Esophagus muscularis mucosa (tissue), 4 donors: ENCODE measurements around the gene DNER. TPM values are rescaled to one million over a fixed set of nuclear protein-coding genes. Genes with fewer than 3 reads are reported as not detected.

Experiments used
- DNase-seq: peaks from one replicate; pipeline ENCODE4 v3.0.0-alpha.2; 2017; ENCODE audit errors: extremely low spot score
- H3K27ac ChIP-seq, 4 donors: fragments of 200-600 bp; sonication (generic); replicated peaks in 1 of 4; 1 replicate in 3 of 4; 2 replicates in 1 of 4; pipeline ENCODE4 v1.5.1; 2016 to 2019; ENCODE audit warnings: mild to moderate bottlenecking in 1 of 4
- H3K27me3 ChIP-seq, 4 donors: fragments of 200-600 bp; sonication (generic); one replicate each; pipeline versions ENCODE4 v1.5.1 to v1.6.0; 2016 to 2019
- H3K36me3 ChIP-seq, 4 donors: fragments of 200-600 bp; sonication (generic); one replicate each; pipeline ENCODE4 v1.5.1; 2016 to 2019
- H3K4me1 ChIP-seq, 4 donors: fragments of 200-600 bp; sonication (generic); one replicate each; pipeline ENCODE4 v1.5.1; 2016 to 2019
- H3K4me3 ChIP-seq, 4 donors: fragments of 200-600 bp; sonication (generic); 1 replicate in 2 of 4; 2 replicates in 2 of 4; pipeline ENCODE4 v1.5.1; 2016 to 2019; ENCODE audit warnings: mild to moderate bottlenecking in 4 of 4, moderate library complexity in 1 of 4
- H3K9me3 ChIP-seq, 4 donors: fragments of 200-600 bp; sonication (generic); 1 replicate in 3 of 4; 2 replicates in 1 of 4; pipeline ENCODE4 v1.5.1; 2016 to 2019
- CTCF ChIP-seq, 3 experiments: fragments of 200-600 bp in 2 of 3; fragments of 450-650 bp in 1 of 3; sonication (generic) in 2 of 3; IDR thresholded peaks; one replicate each; pipeline ENCODE4 v1.5.1; 2017 to 2019; ENCODE audit warnings: antibody characterized with exemption in 3 of 3, mild to moderate bottlenecking in 2 of 3, moderate library complexity in 1 of 3
- EP300 ChIP-seq: sonication (generic); formaldehyde crosslinking; IDR thresholded peaks from one replicate; pipeline ENCODE4 v1.6.1; 2017; ENCODE audit warnings: antibody characterized with exemption
- POLR2A ChIP-seq: fragments of 450-650 bp; IDR thresholded peaks from one replicate; pipeline ENCODE4 v1.6.1; 2017; ENCODE audit warnings: antibody characterized with exemption, moderate library complexity, mild to moderate bottlenecking, low read depth
- POLR2AphosphoS5 ChIP-seq, 2 donors: sonication (generic); formaldehyde crosslinking; IDR thresholded peaks; one replicate each; pipeline ENCODE4 v1.6.1; 2017; ENCODE audit warnings: antibody characterized with exemption in 2 of 2
- WGBS: methylation state at CpG from one replicate; pipeline ENCODE4 v1.1.5; 2018; 5-methylcytosine and 5-hydroxymethylcytosine counted together
- intact Hi-C: fragments of 100-400 bp; cut with DNase I; formaldehyde crosslinking; loops from one replicate; pipeline ENCODE4 v1.15.1; 2023
- total RNA-seq, 4 donors: library from RNA; depleted of rRNA; stranded (reverse); fragments of >200 nt; gene quantifications; one replicate each; pipeline versions ENCODE4 v1.1.0 to v1.2.1, GENCODE V29; 2016

Gene DNER
- total RNA-seq, 4 donors from 2014 or later = 2.9 to 5.3 (median 4.6) TPM

DNA sequence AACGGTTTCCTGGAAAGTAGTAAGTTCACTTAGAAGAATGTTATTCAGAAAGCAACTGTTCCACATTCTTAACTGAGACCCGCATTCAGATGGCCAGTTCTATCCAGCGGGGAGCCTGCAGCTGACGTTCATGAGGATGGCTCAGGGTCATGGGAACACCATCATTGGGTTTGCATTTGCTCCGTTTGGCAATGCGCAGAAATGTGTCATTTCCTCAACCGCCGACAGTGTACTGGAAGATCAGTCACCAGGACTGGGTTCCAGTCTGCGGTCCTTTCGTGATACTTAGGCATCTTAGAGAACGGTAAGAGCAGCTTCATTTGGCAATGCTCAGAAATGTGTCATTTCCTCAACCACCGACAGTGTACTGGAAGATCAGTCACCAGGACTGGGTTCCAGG, 104.0 kb downstream of the DNER start:
- 88% methylated on average over 12 of the region's 12 CpGs for WGBS
- no peak overlapping the region for H3K4me3 ChIP-seq
- DNase-seq = peak; percentile 75
- no peaks in the 10 kb centered on the region for H3K4me1 ChIP-seq
- no peak for TF ChIP-seq EP300
- no peak for TF ChIP-seq POLR2AphosphoS5 (IDR thresholded peaks at IDR 0.05)
- no peak for TF ChIP-seq POLR2A
- TF ChIP-seq CTCF (IDR thresholded peaks at IDR 0.05) = no peak
- H3K27ac ChIP-seq = no peak overlapping the region
- intact Hi-C loops = no loop called here
- H3K9me3 ChIP-seq = no peaks in the 10 kb centered on the region
- H3K27me3 ChIP-seq = no peaks in the 10 kb centered on the region
- no peaks in the 10 kb centered on the region for H3K36me3 ChIP-seq

DNA sequence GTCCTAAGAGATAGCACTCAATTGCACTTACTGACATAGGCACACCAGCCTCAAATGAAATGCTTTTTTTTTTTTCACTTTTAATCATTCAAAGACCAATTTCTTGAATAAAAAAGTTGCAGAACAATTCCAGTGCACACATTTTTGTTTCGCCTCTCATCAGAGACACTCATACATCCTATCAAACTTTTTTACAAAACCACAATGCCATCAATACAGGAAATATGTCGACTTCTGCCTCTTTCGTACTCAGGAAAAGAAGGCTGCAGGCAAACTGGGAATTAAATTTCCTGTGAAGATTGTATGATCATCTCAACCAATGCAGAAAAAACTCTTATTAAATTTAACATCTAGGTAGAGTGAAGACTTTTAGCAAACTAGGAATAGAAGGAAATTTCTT, 112.4 kb downstream of the DNER start:
- no peaks in the 10 kb centered on the region for H3K9me3 ChIP-seq
- no peak for DNase-seq
- H3K4me1 ChIP-seq = no peaks in the 10 kb centered on the region
- WGBS = 77% methylated on average over 3 of the region's 3 CpGs
- no peak overlapping the region for H3K4me3 ChIP-seq
- no peak overlapping the region for H3K27ac ChIP-seq
- no peaks in the 10 kb centered on the region for H3K27me3 ChIP-seq
- no peaks in the 10 kb centered on the region for H3K36me3 ChIP-seq
- no peak for TF ChIP-seq POLR2A
- TF ChIP-seq CTCF (IDR thresholded peaks at IDR 0.05) = no peak
- TF ChIP-seq EP300 = no peak
- no peak for TF ChIP-seq POLR2AphosphoS5 (IDR thresholded peaks at IDR 0.05)
- intact Hi-C loops = no loop called here

DNA sequence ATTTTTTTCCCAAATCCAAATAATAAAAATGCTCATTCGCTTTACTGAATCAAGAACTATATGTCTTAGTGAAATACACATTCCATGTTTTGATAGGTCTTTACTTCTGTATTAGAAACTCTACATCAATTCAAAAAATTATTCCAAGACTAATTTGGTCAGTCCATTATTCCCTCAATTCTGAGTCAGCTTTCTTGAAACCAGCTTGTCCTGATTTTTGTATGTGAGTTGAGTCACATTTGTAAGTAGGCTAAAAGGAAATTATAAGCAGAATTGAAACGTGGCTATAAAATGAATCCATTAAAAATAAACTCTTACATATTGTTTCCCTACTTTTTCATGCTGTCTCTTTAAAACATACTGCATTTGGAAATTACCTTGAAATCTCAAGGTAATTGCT, 113.0 kb downstream of the DNER start:
- TF ChIP-seq EP300 = no peak
- intact Hi-C loops = no loop called here
- Histone ChIP-seq H3K27me3 (no peaks in the 10 kb centered on the region), H3K36me3 (no peaks in the 10 kb centered on the region), H3K9me3 (no peaks in the 10 kb centered on the region), H3K4me3 (no peak overlapping the region), H3K27ac (no peak overlapping the region), H3K4me1 (no peaks in the 10 kb centered on the region)
- DNase-seq = no peak
- WGBS = 64% methylated on average over 2 of the region's 2 CpGs

DNA sequence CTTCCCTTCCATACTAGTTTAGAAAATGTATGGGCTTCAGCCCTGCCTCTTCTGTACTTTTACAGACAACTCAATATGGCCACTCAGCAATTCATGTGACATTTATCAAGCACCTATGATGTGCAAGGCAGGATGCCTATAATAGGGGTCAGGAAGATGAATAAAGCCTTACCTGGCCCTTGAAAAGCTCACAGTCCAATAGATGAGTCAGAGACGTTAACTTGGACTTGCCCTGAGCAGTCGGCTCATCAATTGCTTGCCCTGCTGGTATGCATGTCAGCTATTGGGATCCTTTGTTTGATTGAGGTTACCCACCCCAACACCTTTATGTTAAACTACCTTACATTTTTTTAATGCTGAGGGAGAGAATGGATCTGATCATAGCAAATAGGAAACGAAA, 116.1 kb downstream of the DNER start:
- WGBS = 81% methylated on average over 3 of the region's 3 CpGs
- no peaks in the 10 kb centered on the region for H3K4me1 ChIP-seq
- TF ChIP-seq EP300 (no peak), POLR2A (no peak), CTCF (IDR thresholded peaks at IDR 0.05) (no peak), POLR2AphosphoS5 (IDR thresholded peaks at IDR 0.05) (no peak)
- no peak overlapping the region for H3K4me3 ChIP-seq
- H3K9me3 ChIP-seq = no peaks in the 10 kb centered on the region
- intact Hi-C loops = no loop called here
- no peak for DNase-seq
- H3K27ac ChIP-seq = no peak overlapping the region
- no peaks in the 10 kb centered on the region for H3K36me3 ChIP-seq
- H3K27me3 ChIP-seq = no peaks in the 10 kb centered on the region

GRCh38 chr2:229596796-229597195, 117.6 kb downstream of the DNER start:
- H3K9me3 ChIP-seq = no peaks in the 10 kb centered on the region
- DNase-seq = no peak
- no peaks in the 10 kb centered on the region for H3K36me3 ChIP-seq
- H3K4me3 ChIP-seq = no peak overlapping the region
- intact Hi-C loops = no loop called here
- no peak overlapping the region for H3K27ac ChIP-seq
- no peaks in the 10 kb centered on the region for H3K4me1 ChIP-seq
- no peak for TF ChIP-seq POLR2AphosphoS5 (IDR thresholded peaks at IDR 0.05)
- no peak for TF ChIP-seq POLR2A
- TF ChIP-seq CTCF (IDR thresholded peaks at IDR 0.05) = no peak
- TF ChIP-seq EP300 = no peak
- H3K27me3 ChIP-seq = no peaks in the 10 kb centered on the region
- WGBS = 59% methylated on average over 7 of the region's 7 CpGs
